ENCODE results near the gene N4BP3.

GRCh38 chr5:178150977-178151734, 37.8 kb downstream of the N4BP3 start:
- TF ChIP-seq CTCF (IDR thresholded peaks at IDR 0.05; ENCODE audit: insufficient read depth, low read length, poor library complexity, severe bottlenecking), result no peak
- TF ChIP-seq EZH2phosphoT487 (conservative IDR thresholded peaks at IDR 0.05; ENCODE audit: low read length), result no peak

Data from SU-DHL-6 (cell line).